Stimulated activated CD8-positive, alpha-beta memory T cell treated with anti-CD3 and anti-CD28 coated beads, Interleukin-4, amount 100 ng/mL, for 24 hours (primary cell): ENCODE results near the gene FBLN5.
"Not testable (repeated sequence)": the region's sequence is repeated elsewhere in the genome, so short reads cannot be mapped to it uniquely, and the experiment has no call there.

Experiments used
- DNase-seq: peaks from one replicate; pipeline ENCODE4 v3.0.0-alpha.2; 2020; ENCODE audit warnings: low read depth

Gene FBLN5

GRCh38 chr14:91862417-91862816 lies 85.1 kb downstream of the FBLN5 start:
- no peak for DNase-seq

GRCh38 chr14:91861091-91861490 lies 86.4 kb downstream of the FBLN5 start:
- DNase-seq: no peak

DNA sequence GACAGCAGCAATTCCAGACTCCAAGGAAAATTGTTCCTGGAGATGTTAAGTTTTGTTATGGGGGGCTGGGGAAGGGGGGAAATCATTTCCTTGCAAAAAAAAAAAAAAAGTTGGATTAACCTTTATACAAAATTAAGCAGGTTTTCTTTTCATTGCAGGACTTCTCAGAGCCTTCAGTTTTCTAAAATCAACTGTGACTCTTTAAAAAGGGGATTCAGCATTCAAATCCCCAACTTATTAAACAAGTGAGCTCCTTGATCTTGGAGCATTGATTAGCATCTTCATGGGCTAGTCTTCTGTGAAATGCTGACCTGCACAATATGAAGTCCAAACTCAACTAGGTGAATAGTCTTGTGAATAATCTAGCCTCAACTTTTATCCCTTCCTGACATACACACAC lies 87.3 kb downstream of the FBLN5 start:
- DNase-seq: no peak

GRCh38 chr14:91858536-91859275 lies 88.8 kb downstream of the FBLN5 start:
- no peak for DNase-seq

GRCh38 chr14:91857614-91858013 lies 89.9 kb downstream of the FBLN5 start:
- no peak for DNase-seq

DNA sequence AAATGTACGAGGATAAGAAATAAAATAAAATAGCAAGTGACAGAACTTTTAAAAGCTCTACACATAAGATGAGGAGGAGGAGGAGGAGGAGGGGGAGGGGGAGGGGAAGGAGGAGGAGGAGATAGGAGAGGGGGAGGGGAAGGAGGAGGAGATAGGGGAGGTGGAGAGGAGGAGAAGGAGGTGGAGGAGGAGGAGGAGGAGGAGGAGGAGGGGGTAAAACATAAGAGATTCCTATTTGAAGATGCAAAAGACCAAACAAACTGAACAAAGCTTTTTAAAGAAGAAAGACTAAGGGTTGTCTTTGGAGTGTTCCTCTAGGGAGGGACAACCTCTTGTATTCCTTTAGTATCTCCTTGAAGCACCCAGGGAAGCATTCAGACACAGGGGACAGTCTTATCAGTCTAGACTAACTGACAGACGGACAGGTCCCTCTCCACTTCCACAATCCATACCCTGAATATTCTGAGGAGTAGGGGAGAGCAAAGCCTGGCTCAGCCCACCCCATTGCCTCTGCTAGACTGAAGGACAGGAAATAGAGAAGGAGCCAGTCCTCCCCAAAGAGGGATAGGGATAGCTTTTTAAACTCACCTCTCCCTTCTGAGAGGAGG lies 93.1 kb downstream of the FBLN5 start:
- DNase-seq: no peak

GRCh38 chr14:91851563-91851962 lies 95.9 kb downstream of the FBLN5 start:
- no peak for DNase-seq

- no peak for DNase-seq
Observed at GRCh38 chr14:91848504-91849001, 98.9 kb downstream of the FBLN5 start.

DNA sequence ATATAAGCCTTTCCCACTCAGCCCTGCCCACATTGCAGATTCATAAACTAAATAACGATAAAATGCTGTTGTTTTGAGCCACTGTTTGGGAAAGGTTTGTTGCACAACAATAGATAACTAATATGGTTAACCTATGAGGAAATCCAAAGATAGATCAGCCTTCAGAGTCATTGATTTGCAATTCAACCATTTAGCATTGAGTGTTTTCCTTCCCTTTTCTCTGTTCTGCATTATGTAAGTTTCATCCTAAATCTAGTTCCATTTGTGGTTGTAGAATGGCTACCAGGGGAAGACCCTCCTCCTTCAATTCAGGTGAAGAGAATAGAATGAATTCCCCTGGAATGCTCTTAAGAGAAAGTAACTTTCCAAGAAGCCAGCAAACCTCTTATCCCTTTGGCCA lies 99.8 kb downstream of the FBLN5 start:
- DNase-seq: no peak

DNA sequence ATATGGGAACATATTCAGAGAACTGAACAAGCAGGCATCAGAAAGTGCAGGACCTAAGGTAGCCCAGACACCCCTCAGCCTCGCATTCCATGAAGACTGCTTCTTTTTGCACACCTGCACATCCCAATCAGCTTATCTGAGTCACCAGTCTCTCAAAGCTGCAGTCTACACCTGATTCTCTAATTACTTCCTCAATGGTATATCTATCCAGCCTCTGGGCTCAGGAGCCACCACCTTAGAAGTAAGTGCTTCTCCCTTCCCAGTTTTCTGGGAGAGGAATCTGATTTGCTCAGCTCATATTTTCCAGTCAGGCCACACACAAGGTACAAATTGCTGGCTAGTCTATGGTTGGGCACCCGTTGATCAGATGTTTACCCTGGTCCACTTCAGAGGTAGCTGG lies 101.8 kb downstream of the FBLN5 start:
- DNase-seq: no peak

DNA sequence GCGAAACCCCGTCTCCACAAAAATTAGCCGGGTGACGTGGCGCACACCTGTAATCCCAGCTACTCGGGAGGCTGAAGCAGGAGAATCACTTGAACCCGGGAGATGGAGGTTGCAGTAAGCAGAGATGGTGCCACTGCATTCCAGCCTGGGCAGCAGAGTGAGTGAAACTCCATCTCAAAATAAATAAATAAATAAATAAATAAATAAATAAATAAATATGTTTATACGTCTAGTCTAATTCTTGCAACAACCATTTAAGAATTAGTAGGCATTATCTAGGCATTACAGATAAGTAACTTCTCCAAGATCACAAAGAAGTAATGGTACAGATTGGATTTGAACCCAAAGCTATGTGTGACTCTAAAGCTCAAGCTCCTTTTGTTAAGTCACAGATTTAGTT lies 102.4 kb downstream of the FBLN5 start:
- DNase-seq: not testable (repeated sequence)

GRCh38 chr14:91844029-91844428 lies 103.5 kb downstream of the FBLN5 start:
- DNase-seq: no peak

GRCh38 chr14:91843437-91843836 lies 104.1 kb downstream of the FBLN5 start:
- DNase-seq: no peak

DNA sequence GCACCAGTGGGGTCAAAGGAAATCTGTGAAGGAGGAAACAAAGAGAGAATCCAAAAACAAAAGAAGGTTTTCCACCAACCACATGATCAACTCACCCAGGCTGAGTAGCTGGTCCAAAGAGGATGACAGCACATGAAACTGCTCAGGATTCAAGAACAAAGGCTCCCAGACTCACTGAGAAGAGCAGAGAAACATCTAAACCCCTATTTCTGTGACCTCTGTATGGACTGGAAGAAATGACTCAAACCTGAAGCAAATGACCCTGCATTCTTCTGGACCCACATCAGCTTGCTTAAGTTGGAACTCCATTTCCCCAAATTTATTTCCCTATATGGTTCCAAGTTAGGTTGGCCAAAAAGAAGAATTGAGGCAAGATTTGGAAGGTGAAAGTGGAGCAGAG lies 106.4 kb downstream of the FBLN5 start:
- DNase-seq: no peak

GRCh38 chr14:91839749-91840148 lies 107.7 kb downstream of the FBLN5 start:
- no peak for DNase-seq

GRCh38 chr14:91837076-91837475 lies 110.4 kb downstream of the FBLN5 start:
- no peak for DNase-seq

DNA sequence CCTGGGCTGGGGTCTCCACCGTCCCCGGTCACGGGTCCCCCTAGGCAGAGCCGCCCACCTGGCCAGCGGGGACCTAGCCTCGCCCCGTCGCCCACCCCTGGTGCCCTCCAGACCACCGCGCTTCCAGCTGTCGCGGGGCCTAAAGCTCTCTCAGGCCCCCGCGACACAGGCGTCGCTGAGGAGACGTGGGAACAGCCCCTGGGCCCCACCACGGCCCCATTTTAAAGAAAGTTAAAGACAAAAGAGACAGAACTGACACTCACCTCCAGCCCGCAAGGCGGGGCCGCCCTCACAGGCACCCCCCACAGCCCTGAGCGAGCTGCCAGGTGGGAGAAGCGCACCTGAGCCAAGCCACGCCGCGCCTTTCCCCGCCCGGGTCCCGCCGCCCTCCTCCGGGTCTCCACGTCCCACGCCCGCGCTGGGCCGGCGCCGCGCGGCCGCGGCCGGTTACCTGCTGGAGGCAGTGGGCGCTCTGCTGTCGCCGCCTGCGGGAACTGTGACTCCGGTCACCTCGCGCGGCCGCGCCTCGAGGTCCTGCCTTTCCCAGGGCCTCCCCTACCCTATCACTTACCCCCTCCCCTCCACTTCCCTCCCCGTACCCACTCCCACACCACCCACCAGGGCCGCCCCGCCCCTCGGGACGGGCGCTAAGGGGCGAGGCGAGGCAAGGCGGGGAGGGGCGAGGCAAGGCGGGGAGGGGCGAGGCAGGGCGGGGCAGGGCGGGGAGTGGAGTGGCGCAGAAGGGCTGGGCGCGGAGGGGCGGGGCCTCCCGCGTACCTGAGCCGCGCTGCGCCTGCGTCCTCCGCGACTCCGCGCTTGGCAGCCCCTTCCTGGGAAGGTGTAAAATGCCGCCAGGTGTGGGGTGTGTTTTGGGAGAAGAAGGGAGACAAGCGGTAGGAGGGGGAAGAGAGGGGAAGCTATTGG lies 111.3 kb downstream of the FBLN5 start:
- DNase-seq: peak; percentile 68

GRCh38 chr14:91835197-91835919 lies 112.1 kb downstream of the FBLN5 start:
- no peak for DNase-seq

DNA sequence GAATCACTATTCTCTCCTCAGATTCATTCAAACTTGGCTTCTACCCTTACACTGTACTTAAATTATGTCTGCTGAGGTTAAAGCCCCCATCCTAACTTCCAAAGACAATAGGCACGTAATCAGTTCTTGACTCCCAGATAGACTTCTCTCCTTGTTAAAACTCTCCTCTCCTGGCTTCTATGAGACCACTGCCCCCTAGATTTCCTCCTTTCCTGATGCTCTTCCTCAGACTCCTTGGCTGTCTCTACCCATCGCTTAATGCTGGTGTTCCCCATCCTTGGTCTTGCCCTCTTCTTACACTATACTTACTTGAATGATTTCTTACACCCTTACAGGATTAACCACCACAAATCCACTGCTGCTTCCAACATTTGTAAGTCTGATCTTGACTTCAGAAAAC lies 112.9 kb downstream of the FBLN5 start:
- DNase-seq: no peak

GRCh38 chr14:91831337-91831736 lies 116.2 kb downstream of the FBLN5 start:
- no peak for DNase-seq

- no peak for DNase-seq
Observed at GRCh38 chr14:91830777-91831176, 116.7 kb downstream of the FBLN5 start.

- DNase-seq: no peak
Observed at GRCh38 chr14:91829511-91829910, 118.0 kb downstream of the FBLN5 start.
